Measurements from ENCODE around the gene OR51E1.

Gene OR51E1

DNA sequence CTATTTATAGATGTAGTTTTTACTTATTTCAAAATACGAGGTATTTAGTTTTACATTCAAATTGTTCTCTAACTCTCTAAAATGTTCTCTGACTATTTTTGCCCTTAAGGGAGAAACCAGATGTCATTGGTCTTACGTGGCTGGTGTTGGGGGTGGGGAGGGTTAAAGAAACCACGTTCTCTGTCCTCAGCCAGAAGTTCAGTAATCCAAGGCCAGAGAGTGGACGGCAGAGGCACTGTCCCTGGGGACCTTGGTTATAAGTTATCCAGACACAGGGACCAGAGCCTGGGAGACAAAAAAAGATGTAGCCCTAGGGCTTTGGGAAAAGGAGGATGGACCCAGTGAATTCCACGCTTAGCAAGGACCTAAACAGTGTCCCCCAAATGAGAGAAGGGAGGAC, 706 bp upstream of the OR51E1 start:
- no peak overlapping the region for H3K18ac ChIP-seq (ENCODE audit: low read length)
- no peak overlapping the region for H4K8ac ChIP-seq (ENCODE audit: low read depth, low read length)
- peaks cover 0 to 15% of the 10 kb centered on the region in 2 donors for H3K4me1 ChIP-seq (ENCODE audit: control insufficient read depth in 2 of 2, insufficient read depth in 1 of 2, low read depth in 1 of 2, low read length in 2 of 2)
- no peak for DNase-seq (ENCODE audit: low spot score)
- H3K14ac ChIP-seq (ENCODE audit: low read length) = no peak overlapping the region
- H3K9ac ChIP-seq (ENCODE audit: low read depth, low read length, poor library complexity) = no peak overlapping the region
- H3K4ac ChIP-seq (ENCODE audit: low read length) = no peak overlapping the region
- H3K4me3 ChIP-seq (ENCODE audit: low read length in 2 of 2) = no peak overlapping the region
- no peak overlapping the region for H2BK15ac ChIP-seq (ENCODE audit: low read length)
- no peak overlapping the region for H2BK12ac ChIP-seq (ENCODE audit: low read length)
- H2BK5ac ChIP-seq (ENCODE audit: low read length) = no peak overlapping the region
- no peak overlapping the region for H2AFZ ChIP-seq (ENCODE audit: low read length)
- WGBS, 2 donors (ENCODE audit: extremely low coverage in 2 of 2, insufficient read length in 2 of 2, insufficient replicate concordance in 1 of 2) = no CpG with 5 or more reads among the region's 5 CpGs
- H3K79me1 ChIP-seq (ENCODE audit: low read depth, low read length) = no peaks in the 10 kb centered on the region
- H3K27me3 ChIP-seq (ENCODE audit: control insufficient read depth in 3 of 3, insufficient read depth in 3 of 3, low read depth in 1 of 3, low read length in 3 of 3) = no peaks in the 10 kb centered on the region
- H3K9me3 ChIP-seq (replicated peaks in 1 of 2; ENCODE audit: control insufficient read depth in 2 of 2, insufficient read depth in 1 of 2, low read depth in 1 of 2, low read length in 2 of 2) = no peaks in the 10 kb centered on the region
- H2AK5ac ChIP-seq (ENCODE audit: low read depth, low read length) = no peak overlapping the region
- H3K23ac ChIP-seq (ENCODE audit: low read depth, low read length, poor library complexity) = no peak overlapping the region
- H4K91ac ChIP-seq (ENCODE audit: low read depth, low read length, poor library complexity) = no peak overlapping the region
- H3K36me3 ChIP-seq (replicated peaks in 1 of 2; ENCODE audit: control insufficient read depth in 2 of 2, insufficient read depth in 2 of 2, low read length in 2 of 2) = no peaks in the 10 kb centered on the region
- H3K4me2 ChIP-seq (ENCODE audit: insufficient read depth, low read length, poor library complexity, severe bottlenecking) = no peak overlapping the region
- no peak overlapping the region for H3K27ac ChIP-seq (replicated peaks; ENCODE audit: low read length)
- no peak overlapping the region for H2BK120ac ChIP-seq (ENCODE audit: low read depth, low read length)

- peaks cover 0 to 15% of the 10 kb centered on the region in 2 donors for H3K4me1 ChIP-seq (ENCODE audit: control insufficient read depth in 2 of 2, insufficient read depth in 1 of 2, low read depth in 1 of 2, low read length in 2 of 2)
- H3K27me3 ChIP-seq (ENCODE audit: control insufficient read depth in 3 of 3, insufficient read depth in 3 of 3, low read depth in 1 of 3, low read length in 3 of 3) = no peaks in the 10 kb centered on the region
- no peak overlapping the region for H4K8ac ChIP-seq (ENCODE audit: low read depth, low read length)
- H2AK5ac ChIP-seq (ENCODE audit: low read depth, low read length) = no peak overlapping the region
- no peak overlapping the region for H2BK12ac ChIP-seq (ENCODE audit: low read length)
- no peaks in the 10 kb centered on the region for H3K36me3 ChIP-seq (replicated peaks in 1 of 2; ENCODE audit: control insufficient read depth in 2 of 2, insufficient read depth in 2 of 2, low read length in 2 of 2)
- H2BK15ac ChIP-seq (ENCODE audit: low read length) = no peak overlapping the region
- H3K9ac ChIP-seq (ENCODE audit: low read depth, low read length, poor library complexity) = no peak overlapping the region
- no peaks in the 10 kb centered on the region for H3K79me1 ChIP-seq (ENCODE audit: low read depth, low read length)
- H3K9me3 ChIP-seq (replicated peaks in 1 of 2; ENCODE audit: control insufficient read depth in 2 of 2, insufficient read depth in 1 of 2, low read depth in 1 of 2, low read length in 2 of 2) = no peaks in the 10 kb centered on the region
- no peak overlapping the region for H3K4me2 ChIP-seq (ENCODE audit: insufficient read depth, low read length, poor library complexity, severe bottlenecking)
- H3K4me3 ChIP-seq (ENCODE audit: low read length in 2 of 2) = no peak overlapping the region
- H2BK120ac ChIP-seq (ENCODE audit: low read depth, low read length) = no peak overlapping the region
- no peak overlapping the region for H3K18ac ChIP-seq (ENCODE audit: low read length)
- no peak overlapping the region for H4K91ac ChIP-seq (ENCODE audit: low read depth, low read length, poor library complexity)
- no peak overlapping the region for H3K4ac ChIP-seq (ENCODE audit: low read length)
- no peak overlapping the region for H3K23ac ChIP-seq (ENCODE audit: low read depth, low read length, poor library complexity)
- no peak overlapping the region for H2BK5ac ChIP-seq (ENCODE audit: low read length)
- H2AFZ ChIP-seq (ENCODE audit: low read length) = no peak overlapping the region
- no CpG with 5 or more reads among the region's 4 CpGs for WGBS, 2 donors (ENCODE audit: extremely low coverage in 2 of 2, insufficient read length in 2 of 2, insufficient replicate concordance in 1 of 2)
- H3K27ac ChIP-seq (replicated peaks; ENCODE audit: low read length) = no peak overlapping the region
- no peak overlapping the region for H3K14ac ChIP-seq (ENCODE audit: low read length)
- DNase-seq (ENCODE audit: low spot score) = no peak
Observed at GRCh38 chr11:4644233-4644632, 451 bp downstream of the OR51E1 start.

- Histone ChIP-seq H2BK120ac (ENCODE audit: low read depth, low read length) (no peak overlapping the region), H3K9ac (ENCODE audit: low read depth, low read length, poor library complexity) (no peak overlapping the region), H3K79me1 (ENCODE audit: low read depth, low read length) (no peaks in the 10 kb centered on the region), H3K14ac (ENCODE audit: low read length) (no peak overlapping the region), H2BK5ac (ENCODE audit: low read length) (no peak overlapping the region), H3K9me3 (replicated peaks in 1 of 2; ENCODE audit: control insufficient read depth in 2 of 2, insufficient read depth in 1 of 2, low read depth in 1 of 2, low read length in 2 of 2) (no peaks in the 10 kb centered on the region), H3K4me1 (ENCODE audit: control insufficient read depth in 2 of 2, insufficient read depth in 1 of 2, low read depth in 1 of 2, low read length in 2 of 2) (peaks cover 0 to 15% of the 10 kb centered on the region in 2 donors), H3K27me3 (ENCODE audit: control insufficient read depth in 3 of 3, insufficient read depth in 3 of 3, low read depth in 1 of 3, low read length in 3 of 3) (no peaks in the 10 kb centered on the region), H2AK5ac (ENCODE audit: low read depth, low read length) (no peak overlapping the region), H3K4me2 (ENCODE audit: insufficient read depth, low read length, poor library complexity, severe bottlenecking) (no peak overlapping the region), H2BK12ac (ENCODE audit: low read length) (no peak overlapping the region), H4K91ac (ENCODE audit: low read depth, low read length, poor library complexity) (no peak overlapping the region), H2BK15ac (ENCODE audit: low read length) (no peak overlapping the region), H2AFZ (ENCODE audit: low read length) (no peak overlapping the region), H3K27ac (replicated peaks; ENCODE audit: low read length) (no peak overlapping the region), H3K4ac (ENCODE audit: low read length) (no peak overlapping the region), H3K18ac (ENCODE audit: low read length) (no peak overlapping the region), H4K8ac (ENCODE audit: low read depth, low read length) (no peak overlapping the region), H3K23ac (ENCODE audit: low read depth, low read length, poor library complexity) (no peak overlapping the region), H3K4me3 (ENCODE audit: low read length in 2 of 2) (no peak overlapping the region), H3K36me3 (replicated peaks in 1 of 2; ENCODE audit: control insufficient read depth in 2 of 2, insufficient read depth in 2 of 2, low read length in 2 of 2) (no peaks in the 10 kb centered on the region)
- WGBS, 2 donors (ENCODE audit: extremely low coverage in 2 of 2, insufficient read length in 2 of 2, insufficient replicate concordance in 1 of 2) = no CpG with 5 or more reads among the region's 2 CpGs
- DNase-seq (ENCODE audit: low spot score) = no peak
Observed at GRCh38 chr11:4645974-4646373, 2.2 kb downstream of the OR51E1 start.

GRCh38 chr11:4647766-4648165, 4.0 kb downstream of the OR51E1 start:
- Histone ChIP-seq H2BK120ac (ENCODE audit: low read depth, low read length) (no peak overlapping the region), H3K4me3 (ENCODE audit: low read length in 2 of 2) (no peak overlapping the region), H4K91ac (ENCODE audit: low read depth, low read length, poor library complexity) (no peak overlapping the region), H3K18ac (ENCODE audit: low read length) (peak overlapping the region; percentile 16), H3K27ac (replicated peaks; ENCODE audit: low read length) (no peak overlapping the region), H3K4me2 (ENCODE audit: insufficient read depth, low read length, poor library complexity, severe bottlenecking) (no peak overlapping the region), H3K9ac (ENCODE audit: low read depth, low read length, poor library complexity) (no peak overlapping the region), H3K27me3 (ENCODE audit: control insufficient read depth in 3 of 3, insufficient read depth in 3 of 3, low read depth in 1 of 3, low read length in 3 of 3) (no peaks in the 10 kb centered on the region), H2BK12ac (ENCODE audit: low read length) (no peak overlapping the region), H3K36me3 (replicated peaks in 1 of 2; ENCODE audit: control insufficient read depth in 2 of 2, insufficient read depth in 2 of 2, low read length in 2 of 2) (no peaks in the 10 kb centered on the region), H3K9me3 (replicated peaks in 1 of 2; ENCODE audit: control insufficient read depth in 2 of 2, insufficient read depth in 1 of 2, low read depth in 1 of 2, low read length in 2 of 2) (no peaks in the 10 kb centered on the region), H2AFZ (ENCODE audit: low read length) (no peak overlapping the region), H2BK15ac (ENCODE audit: low read length) (no peak overlapping the region), H3K79me1 (ENCODE audit: low read depth, low read length) (no peaks in the 10 kb centered on the region), H4K8ac (ENCODE audit: low read depth, low read length) (no peak overlapping the region), H3K23ac (ENCODE audit: low read depth, low read length, poor library complexity) (no peak overlapping the region), H3K14ac (ENCODE audit: low read length) (no peak overlapping the region), H2AK5ac (ENCODE audit: low read depth, low read length) (no peak overlapping the region), H3K4me1 (ENCODE audit: control insufficient read depth in 2 of 2, insufficient read depth in 1 of 2, low read depth in 1 of 2, low read length in 2 of 2) (peaks cover 0 to 3% of the 10 kb centered on the region in 2 donors), H3K4ac (ENCODE audit: low read length) (no peak overlapping the region), H2BK5ac (ENCODE audit: low read length) (no peak overlapping the region)
- no CpG with 5 or more reads among the region's 4 CpGs for WGBS, 2 donors (ENCODE audit: extremely low coverage in 2 of 2, insufficient read length in 2 of 2, insufficient replicate concordance in 1 of 2)
- DNase-seq (ENCODE audit: low spot score) = no peak
